ENCODE data around the gene SMOC2. TPM values are rescaled to one million over a fixed set of nuclear protein-coding genes. Genes with fewer than 3 reads are reported as not detected.

Gene SMOC2
- total RNA-seq, 4 donors from 2014 or later, result 74.7 to 139 (median 118) TPM

GRCh38 chr6:168485818-168486217, 44.8 kb downstream of the SMOC2 start:
- WGBS, 2 donors, result 65 to 67% methylated on average over 5 of the region's 5 CpGs
- DNase-seq (ENCODE audit: low spot score in 2 of 2), result no peak
- Histone ChIP-seq H3K27ac (no peak overlapping the region), H3K27me3 (no peaks in the 10 kb centered on the region), H3K36me3 (no peaks in the 10 kb centered on the region), H3K4me3 (no peak overlapping the region), H3K4me1 (no peaks in the 10 kb centered on the region), H3K9me3 (no peaks in the 10 kb centered on the region)
- no peak for TF ChIP-seq CTCF (IDR thresholded peaks at IDR 0.05)
- TF ChIP-seq EP300 (IDR thresholded peaks at IDR 0.05), result no peak
- TF ChIP-seq POLR2A (IDR thresholded peaks at IDR 0.05), result no peak

- WGBS, 2 donors, result 81 to 84% methylated on average over 8 of the region's 8 CpGs
- DNase-seq (ENCODE audit: low spot score in 2 of 2), result no peak
- Histone ChIP-seq H3K36me3 (no peaks in the 10 kb centered on the region), H3K4me3 (no peak overlapping the region), H3K9me3 (no peaks in the 10 kb centered on the region), H3K27ac (no peak overlapping the region), H3K4me1 (peaks cover 0 to 8% (median 0%) of the 10 kb centered on the region in 4 donors), H3K27me3 (no peaks in the 10 kb centered on the region)
- TF ChIP-seq EP300 (IDR thresholded peaks at IDR 0.05) (no peak), CTCF (IDR thresholded peaks at IDR 0.05) (no peak), POLR2A (IDR thresholded peaks at IDR 0.05) (no peak)
Observed at GRCh38 chr6:168490757-168491156, 49.8 kb downstream of the SMOC2 start.

DNA sequence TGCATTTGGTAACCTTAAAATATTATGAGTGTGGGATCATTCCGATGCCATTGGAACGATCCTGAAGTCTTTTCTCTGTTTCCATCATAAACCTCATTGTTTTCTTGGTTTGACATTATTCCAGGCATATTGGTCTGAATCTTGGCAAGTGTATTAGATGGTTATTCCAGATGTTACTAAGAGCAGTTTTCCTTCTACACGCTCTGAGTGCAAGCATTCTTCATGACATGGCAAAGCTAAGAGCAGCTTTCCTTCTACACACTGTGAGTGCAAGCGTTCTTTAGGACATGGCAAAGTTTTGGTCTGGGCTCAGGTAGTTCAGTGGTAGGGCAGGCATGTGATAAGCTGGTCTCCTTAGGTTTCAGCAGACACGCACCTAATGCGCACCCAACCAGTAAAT, 53.0 kb downstream of the SMOC2 start:
- TF ChIP-seq POLR2A (IDR thresholded peaks at IDR 0.05) (no peak), EP300 (IDR thresholded peaks at IDR 0.05) (no peak), CTCF (IDR thresholded peaks at IDR 0.05) (no peak)
- Histone ChIP-seq H3K9me3 (no peaks in the 10 kb centered on the region), H3K4me3 (no peak overlapping the region), H3K4me1 (peaks cover 0 to 27% (median 0%) of the 10 kb centered on the region in 4 donors), H3K27me3 (no peaks in the 10 kb centered on the region), H3K27ac (no peak overlapping the region), H3K36me3 (no peaks in the 10 kb centered on the region)
- 63 to 71% methylated on average over 6 of the region's 6 CpGs for WGBS, 2 donors
- DNase-seq (ENCODE audit: low spot score in 2 of 2), result no peak

DNA sequence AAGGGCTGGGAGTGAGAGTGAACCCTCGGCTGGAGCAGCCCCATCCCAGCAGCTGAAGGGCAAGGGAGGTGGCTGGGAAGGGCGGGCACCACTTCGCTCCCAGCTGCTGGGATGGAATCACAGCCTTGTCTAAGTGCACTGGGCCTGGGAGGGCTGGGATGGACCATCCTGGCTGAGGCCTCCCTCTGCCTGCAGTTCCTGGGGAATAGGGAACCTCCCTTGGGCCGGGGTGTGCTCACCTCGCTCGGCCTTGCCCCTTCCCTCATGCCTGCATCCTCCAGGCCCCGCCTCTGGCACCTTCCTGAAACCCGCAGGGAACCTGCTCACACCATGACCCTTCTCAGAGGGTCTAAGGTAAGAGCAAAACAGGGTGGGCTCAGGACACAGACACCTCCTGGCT, 53.7 kb downstream of the SMOC2 start:
- Histone ChIP-seq H3K27ac (no peak overlapping the region), H3K9me3 (no peaks in the 10 kb centered on the region), H3K36me3 (no peaks in the 10 kb centered on the region), H3K27me3 (no peaks in the 10 kb centered on the region), H3K4me3 (no peak overlapping the region), H3K4me1 (peaks cover 0 to 27% (median 0%) of the 10 kb centered on the region in 4 donors)
- DNase-seq (ENCODE audit: low spot score in 2 of 2), result no peak
- no peak for TF ChIP-seq CTCF (IDR thresholded peaks at IDR 0.05)
- no peak for TF ChIP-seq EP300 (IDR thresholded peaks at IDR 0.05)
- no peak for TF ChIP-seq POLR2A (IDR thresholded peaks at IDR 0.05)
- WGBS, 2 donors, result 79 to 87% methylated on average over 7 of the region's 8 CpGs

DNA sequence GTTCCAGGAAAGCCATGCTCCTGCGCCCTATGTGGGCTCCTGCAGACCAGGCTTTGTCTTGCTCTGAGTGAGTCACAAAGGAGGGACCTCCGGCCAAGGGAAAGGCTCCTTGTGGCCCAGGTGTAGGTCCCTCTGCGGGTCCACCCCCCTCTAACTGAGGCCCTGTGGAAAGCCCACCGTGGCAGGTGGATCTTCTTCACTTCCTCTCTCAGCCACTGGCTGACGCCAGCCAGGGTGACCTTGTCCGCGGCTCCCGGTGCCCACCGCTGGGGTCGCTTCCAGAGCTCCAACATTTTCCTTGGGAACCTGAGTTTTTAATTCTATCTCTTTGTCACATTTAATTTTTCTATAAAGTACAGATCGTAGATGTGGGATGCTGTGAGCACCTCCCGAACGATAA, 54.1 kb downstream of the SMOC2 start:
- no peak overlapping the region for H3K27ac ChIP-seq
- no peak for TF ChIP-seq POLR2A (IDR thresholded peaks at IDR 0.05)
- no peak for TF ChIP-seq CTCF (IDR thresholded peaks at IDR 0.05)
- no peak for TF ChIP-seq EP300 (IDR thresholded peaks at IDR 0.05)
- 92 to 95% methylated on average over 13 of the region's 13 CpGs for WGBS, 2 donors
- no peaks in the 10 kb centered on the region for H3K9me3 ChIP-seq
- no peak overlapping the region for H3K4me3 ChIP-seq
- no peak for DNase-seq (ENCODE audit: low spot score in 2 of 2)
- no peaks in the 10 kb centered on the region for H3K36me3 ChIP-seq
- peaks cover 0 to 27% (median 0%) of the 10 kb centered on the region in 4 donors for H3K4me1 ChIP-seq
- H3K27me3 ChIP-seq, result no peaks in the 10 kb centered on the region

Measured in tibial nerve (tissue), 4 donors.